Breast epithelium (tissue), 3 donors: Measurements from ENCODE around the gene PPP5C.

Experiments
- POLR2A ChIP-seq: fragments of 450-650 bp; IDR thresholded peaks from one replicate; pipeline ENCODE4 v1.6.1; 2016; ENCODE audit warnings: antibody characterized with exemption, mild to moderate bottlenecking, moderate library complexity
- POLR2AphosphoS5 ChIP-seq, 3 donors: sonication (generic); formaldehyde crosslinking; IDR thresholded peaks; one replicate each; pipeline ENCODE4 v1.6.1; 2017; ENCODE audit warnings: antibody characterized with exemption in 3 of 3
- TF ChIP-seq, protein P1 (sequence below), 3 donors: fragments of 450-650 bp; IDR thresholded peaks; one replicate each; pipeline ENCODE4 v1.5.1; 2016 to 2017; ENCODE audit warnings: antibody characterized with exemption in 3 of 3, mild to moderate bottlenecking in 3 of 3, moderate library complexity in 3 of 3

DNA sequence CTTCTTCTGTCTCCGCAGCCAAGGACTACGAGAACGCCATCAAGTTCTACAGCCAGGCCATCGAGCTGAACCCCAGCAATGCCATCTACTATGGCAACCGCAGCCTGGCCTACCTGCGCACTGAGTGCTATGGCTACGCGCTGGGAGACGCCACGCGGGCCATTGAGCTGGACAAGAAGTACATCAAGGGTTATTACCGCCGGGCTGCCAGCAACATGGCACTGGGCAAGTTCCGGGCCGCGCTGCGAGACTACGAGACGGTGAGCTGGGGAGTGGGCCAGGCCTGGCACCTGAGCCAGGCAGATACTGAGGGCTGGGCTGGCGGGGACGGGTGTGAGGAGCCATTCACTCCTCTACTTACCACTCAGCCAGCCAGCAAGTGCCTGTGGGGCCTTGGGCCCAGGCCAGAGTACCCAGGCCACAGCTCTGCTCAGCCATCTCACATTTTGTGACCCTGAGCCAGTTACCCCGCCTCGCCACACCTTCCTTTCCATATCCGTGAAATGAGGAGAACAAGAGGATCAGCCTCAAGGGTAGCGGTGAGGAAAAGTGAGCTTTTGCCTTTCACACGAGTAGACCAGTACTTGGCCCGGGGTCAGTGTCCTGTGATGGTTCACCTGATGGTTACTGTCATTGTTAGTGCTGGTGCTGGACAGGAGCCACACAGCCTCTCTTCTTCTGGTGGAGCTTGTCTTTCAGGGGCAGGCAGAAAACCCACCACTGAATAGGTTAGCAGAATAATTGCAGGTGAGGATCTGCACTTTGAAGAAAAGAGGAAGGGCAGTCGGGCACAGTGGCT is 7.0 kb downstream of the PPP5C start:
- TF ChIP-seq POLR2A (no peak), POLR2AphosphoS5 (IDR thresholded peaks at IDR 0.05) (no peak)
- TF ChIP-seq, protein P1, sequence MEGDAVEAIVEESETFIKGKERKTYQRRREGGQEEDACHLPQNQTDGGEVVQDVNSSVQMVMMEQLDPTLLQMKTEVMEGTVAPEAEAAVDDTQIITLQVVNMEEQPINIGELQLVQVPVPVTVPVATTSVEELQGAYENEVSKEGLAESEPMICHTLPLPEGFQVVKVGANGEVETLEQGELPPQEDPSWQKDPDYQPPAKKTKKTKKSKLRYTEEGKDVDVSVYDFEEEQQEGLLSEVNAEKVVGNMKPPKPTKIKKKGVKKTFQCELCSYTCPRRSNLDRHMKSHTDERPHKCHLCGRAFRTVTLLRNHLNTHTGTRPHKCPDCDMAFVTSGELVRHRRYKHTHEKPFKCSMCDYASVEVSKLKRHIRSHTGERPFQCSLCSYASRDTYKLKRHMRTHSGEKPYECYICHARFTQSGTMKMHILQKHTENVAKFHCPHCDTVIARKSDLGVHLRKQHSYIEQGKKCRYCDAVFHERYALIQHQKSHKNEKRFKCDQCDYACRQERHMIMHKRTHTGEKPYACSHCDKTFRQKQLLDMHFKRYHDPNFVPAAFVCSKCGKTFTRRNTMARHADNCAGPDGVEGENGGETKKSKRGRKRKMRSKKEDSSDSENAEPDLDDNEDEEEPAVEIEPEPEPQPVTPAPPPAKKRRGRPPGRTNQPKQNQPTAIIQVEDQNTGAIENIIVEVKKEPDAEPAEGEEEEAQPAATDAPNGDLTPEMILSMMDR (IDR thresholded peaks at IDR 0.05): no peak
